ENCODE measurements around the gene MAP3K13.
"Not testable (repeated sequence)": the region's sequence is repeated elsewhere in the genome, so short reads cannot be mapped to it uniquely, and the experiment has no call there.

- TF ChIP-seq CTCF (IDR thresholded peaks at IDR 0.05; ENCODE audit: low read depth, low read length); EZH2phosphoT487 (IDR thresholded peaks at IDR 0.05; ENCODE audit: low read depth): not testable (repeated sequence)
Measured at GRCh38 chr3:185466123-185466522, 103.2 kb downstream of the MAP3K13 start.
